ENCODE data around the gene CRACR2A.

The CRACR2A gene

DNA sequence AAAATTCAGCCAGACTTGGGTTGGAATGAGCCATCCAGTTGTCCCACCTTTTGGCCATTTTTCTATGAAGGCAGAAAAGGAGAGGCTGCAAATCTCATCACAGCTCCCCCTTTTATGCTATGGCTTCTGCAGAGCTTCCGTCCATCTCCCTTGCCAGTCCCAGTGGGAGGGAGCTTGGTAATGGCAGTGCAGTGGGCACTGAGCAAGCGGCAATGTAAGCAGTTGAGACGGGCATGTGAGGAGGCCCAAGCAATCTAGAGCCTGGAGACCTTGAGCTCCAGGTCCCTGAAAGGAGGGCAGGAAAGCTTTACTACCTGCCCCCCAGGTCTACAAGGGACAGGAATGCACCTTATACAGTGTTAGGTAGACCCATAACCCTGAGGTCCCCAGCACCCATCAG lies 73.1 kb downstream of the CRACR2A start:
- no peaks in the 10 kb centered on the region for H3K27me3 ChIP-seq (replicated peaks; ENCODE audit: control insufficient read depth, insufficient read depth, low read length)
- no peak for DNase-seq (ENCODE audit: low read depth)

DNA sequence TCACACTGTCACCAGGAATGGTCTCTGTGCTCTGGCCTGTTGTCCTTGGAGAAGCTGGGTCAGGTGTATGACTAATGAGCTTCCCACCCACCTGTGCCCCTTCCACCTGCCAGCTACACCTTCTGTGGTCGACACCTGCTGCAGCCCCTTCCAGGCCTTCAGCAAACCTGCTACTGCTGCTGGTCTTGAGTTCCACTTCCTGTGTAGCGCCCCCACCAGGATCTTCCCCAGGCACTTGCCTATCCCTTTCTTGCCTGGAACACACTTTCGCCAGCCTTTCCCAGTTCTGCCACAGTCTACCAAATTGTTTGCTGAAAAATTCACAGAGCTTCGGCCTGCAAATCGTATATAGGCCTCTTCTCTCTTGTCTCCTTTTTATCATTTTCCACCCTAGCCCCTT lies 75.3 kb downstream of the CRACR2A start:
- DNase-seq (ENCODE audit: low read depth): no peak

More for the DNA sequence above, 73.1 kb downstream of the CRACR2A start:
- Histone ChIP-seq H3K4me1 (ENCODE audit: control insufficient read depth, insufficient read depth, low read length) (peaks cover 11% of the 10 kb centered on the region), H3K9ac (ENCODE audit: low read length) (no peak overlapping the region), H3K9me3 (ENCODE audit: control insufficient read depth, low read length) (no peaks in the 10 kb centered on the region), H3K36me3 (ENCODE audit: control insufficient read depth, insufficient read depth, low read length, severe bottlenecking) (no peaks in the 10 kb centered on the region), H3K4me3 (ENCODE audit: low read length) (no peak overlapping the region)

GRCh38 chr12:3673981-3674708 lies 78.8 kb downstream of the CRACR2A start:
- Histone ChIP-seq H3K9me3 (ENCODE audit: control insufficient read depth, low read length) (no peaks in the 10 kb centered on the region), H3K9ac (ENCODE audit: low read length) (no peak overlapping the region), H3K4me1 (ENCODE audit: control insufficient read depth, insufficient read depth, low read length) (peaks cover 4% of the 10 kb centered on the region), H3K27me3 (replicated peaks; ENCODE audit: control insufficient read depth, insufficient read depth, low read length) (no peaks in the 10 kb centered on the region), H3K4me3 (ENCODE audit: low read length) (no peak overlapping the region), H3K36me3 (ENCODE audit: control insufficient read depth, insufficient read depth, low read length, severe bottlenecking) (no peaks in the 10 kb centered on the region)
- no peak for DNase-seq (ENCODE audit: low read depth)

More for the DNA sequence above, 75.3 kb downstream of the CRACR2A start:
- Histone ChIP-seq H3K9me3 (ENCODE audit: control insufficient read depth, low read length) (no peaks in the 10 kb centered on the region), H3K4me3 (ENCODE audit: low read length) (no peak overlapping the region), H3K27me3 (replicated peaks; ENCODE audit: control insufficient read depth, insufficient read depth, low read length) (no peaks in the 10 kb centered on the region), H3K4me1 (ENCODE audit: control insufficient read depth, insufficient read depth, low read length) (peaks cover 11% of the 10 kb centered on the region), H3K36me3 (ENCODE audit: control insufficient read depth, insufficient read depth, low read length, severe bottlenecking) (no peaks in the 10 kb centered on the region), H3K9ac (ENCODE audit: low read length) (no peak overlapping the region)

DNA sequence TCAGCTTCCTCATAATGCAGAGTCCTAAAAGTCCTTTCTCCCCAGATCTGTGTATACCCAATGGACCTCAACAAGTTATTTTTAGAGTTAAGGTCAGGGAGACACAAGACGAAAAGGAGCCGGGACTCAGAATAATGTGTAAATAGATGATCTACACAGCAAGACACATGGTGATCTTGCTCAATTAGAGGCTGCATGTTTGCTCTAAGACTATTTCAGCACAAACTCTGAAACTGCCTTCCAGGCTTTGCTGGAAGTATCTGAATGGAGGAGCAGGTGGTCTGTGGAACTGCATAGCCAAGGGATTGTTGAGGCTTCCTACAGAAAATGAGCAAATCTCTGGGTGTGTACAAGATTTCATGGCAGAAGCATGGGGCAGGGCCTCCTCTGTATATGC lies 80.8 kb downstream of the CRACR2A start:
- H3K9ac ChIP-seq (ENCODE audit: low read length): no peak overlapping the region
- no peaks in the 10 kb centered on the region for H3K9me3 ChIP-seq (ENCODE audit: control insufficient read depth, low read length)
- no peak overlapping the region for H3K4me3 ChIP-seq (ENCODE audit: low read length)
- no peaks in the 10 kb centered on the region for H3K27me3 ChIP-seq (replicated peaks; ENCODE audit: control insufficient read depth, insufficient read depth, low read length)
- H3K36me3 ChIP-seq (ENCODE audit: control insufficient read depth, insufficient read depth, low read length, severe bottlenecking): no peaks in the 10 kb centered on the region
- H3K4me1 ChIP-seq (ENCODE audit: control insufficient read depth, insufficient read depth, low read length): peaks cover 4% of the 10 kb centered on the region
- DNase-seq (ENCODE audit: low read depth): no peak

- no peak overlapping the region for H3K9ac ChIP-seq (ENCODE audit: low read length)
- no peak overlapping the region for H3K4me3 ChIP-seq (ENCODE audit: low read length)
- H3K4me1 ChIP-seq (ENCODE audit: control insufficient read depth, insufficient read depth, low read length): peaks cover 4% of the 10 kb centered on the region
- no peaks in the 10 kb centered on the region for H3K9me3 ChIP-seq (ENCODE audit: control insufficient read depth, low read length)
- H3K27me3 ChIP-seq (replicated peaks; ENCODE audit: control insufficient read depth, insufficient read depth, low read length): no peaks in the 10 kb centered on the region
- no peaks in the 10 kb centered on the region for H3K36me3 ChIP-seq (ENCODE audit: control insufficient read depth, insufficient read depth, low read length, severe bottlenecking)
- no peak for DNase-seq (ENCODE audit: low read depth)
Observed at GRCh38 chr12:3671330-3672112, 81.4 kb downstream of the CRACR2A start.

DNA sequence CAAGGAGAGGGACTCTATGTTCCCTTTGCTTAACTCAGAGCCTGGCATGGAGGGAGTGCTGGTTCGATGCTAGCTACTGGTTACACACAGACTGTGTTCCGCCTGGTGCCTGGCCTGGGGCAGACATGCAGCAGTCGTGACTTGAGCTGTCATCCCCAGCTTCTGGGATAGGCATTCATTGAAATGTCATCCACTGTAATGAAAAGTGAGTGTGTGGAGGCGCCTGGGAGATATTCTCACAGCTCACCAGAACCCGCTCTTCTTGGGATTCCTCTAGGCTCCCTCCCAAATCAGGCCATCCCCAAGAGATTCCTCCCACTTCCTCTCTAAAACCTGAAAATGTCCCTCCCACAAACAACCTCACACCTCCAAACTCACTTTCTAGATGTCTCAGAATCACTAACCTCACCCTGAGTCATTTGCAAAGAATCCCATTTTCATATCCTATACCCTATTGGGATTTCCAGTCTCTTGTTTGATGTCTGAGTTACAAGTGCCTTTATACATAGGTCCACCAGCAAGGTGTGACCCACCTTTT lies 82.8 kb downstream of the CRACR2A start:
- Histone ChIP-seq H3K4me3 (ENCODE audit: low read length) (no peak overlapping the region), H3K9me3 (ENCODE audit: control insufficient read depth, low read length) (no peaks in the 10 kb centered on the region), H3K36me3 (ENCODE audit: control insufficient read depth, insufficient read depth, low read length, severe bottlenecking) (no peaks in the 10 kb centered on the region), H3K4me1 (ENCODE audit: control insufficient read depth, insufficient read depth, low read length) (peaks cover 4% of the 10 kb centered on the region), H3K27me3 (replicated peaks; ENCODE audit: control insufficient read depth, insufficient read depth, low read length) (no peaks in the 10 kb centered on the region), H3K9ac (ENCODE audit: low read length) (no peak overlapping the region)
- no peak for DNase-seq (ENCODE audit: low read depth)

GRCh38 chr12:3669594-3669993 lies 83.3 kb downstream of the CRACR2A start:
- no peak overlapping the region for H3K9ac ChIP-seq (ENCODE audit: low read length)

DNA sequence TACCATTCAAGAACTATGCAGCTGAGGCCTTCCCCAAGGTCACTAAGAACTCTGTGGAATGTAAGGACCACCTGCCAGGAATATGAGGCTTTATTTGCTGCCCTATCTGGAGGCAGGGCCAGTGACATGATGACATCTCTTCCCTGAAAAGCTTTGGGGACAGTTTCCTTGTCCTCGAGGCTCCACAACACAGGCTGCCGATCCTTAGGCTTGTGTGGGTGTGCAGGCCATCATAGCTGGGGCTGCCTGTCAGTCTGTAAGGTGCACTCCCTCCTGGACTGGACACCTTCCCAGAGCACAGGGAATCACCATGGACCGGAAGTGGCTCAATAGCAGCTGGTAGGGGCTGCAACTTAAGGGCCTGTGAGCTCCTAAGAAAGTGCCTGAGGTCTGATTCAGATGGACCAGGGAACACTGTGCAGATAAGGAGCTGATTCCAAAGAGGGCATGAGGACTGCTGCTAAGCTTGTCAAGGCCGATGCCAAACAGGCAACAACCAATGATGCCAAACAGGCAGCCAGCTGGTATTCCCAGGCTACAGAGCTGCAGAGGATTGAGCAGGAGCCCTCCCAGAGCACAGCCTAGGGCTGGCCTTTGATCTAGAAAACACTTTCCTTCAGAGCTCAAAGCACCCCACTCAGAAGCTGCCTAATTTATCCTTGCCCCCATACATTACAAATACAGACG lies 84.3 kb downstream of the CRACR2A start:
- no peaks in the 10 kb centered on the region for H3K36me3 ChIP-seq (ENCODE audit: control insufficient read depth, insufficient read depth, low read length, severe bottlenecking)
- H3K9me3 ChIP-seq (ENCODE audit: control insufficient read depth, low read length): no peaks in the 10 kb centered on the region
- no peak overlapping the region for H3K4me3 ChIP-seq (ENCODE audit: low read length)
- DNase-seq (ENCODE audit: low read depth): no peak
- peaks cover 4% of the 10 kb centered on the region for H3K4me1 ChIP-seq (ENCODE audit: control insufficient read depth, insufficient read depth, low read length)
- no peak overlapping the region for H3K9ac ChIP-seq (ENCODE audit: low read length)
- H3K27me3 ChIP-seq (replicated peaks; ENCODE audit: control insufficient read depth, insufficient read depth, low read length): no peaks in the 10 kb centered on the region

More at GRCh38 chr12:3669594-3669993, 83.3 kb downstream of the CRACR2A start:
- Histone ChIP-seq H3K27me3 (replicated peaks; ENCODE audit: control insufficient read depth, insufficient read depth, low read length) (no peaks in the 10 kb centered on the region), H3K9me3 (ENCODE audit: control insufficient read depth, low read length) (no peaks in the 10 kb centered on the region), H3K36me3 (ENCODE audit: control insufficient read depth, insufficient read depth, low read length, severe bottlenecking) (no peaks in the 10 kb centered on the region), H3K4me3 (ENCODE audit: low read length) (no peak overlapping the region), H3K4me1 (ENCODE audit: control insufficient read depth, insufficient read depth, low read length) (peaks cover 4% of the 10 kb centered on the region)
- DNase-seq (ENCODE audit: low read depth): no peak

DNA sequence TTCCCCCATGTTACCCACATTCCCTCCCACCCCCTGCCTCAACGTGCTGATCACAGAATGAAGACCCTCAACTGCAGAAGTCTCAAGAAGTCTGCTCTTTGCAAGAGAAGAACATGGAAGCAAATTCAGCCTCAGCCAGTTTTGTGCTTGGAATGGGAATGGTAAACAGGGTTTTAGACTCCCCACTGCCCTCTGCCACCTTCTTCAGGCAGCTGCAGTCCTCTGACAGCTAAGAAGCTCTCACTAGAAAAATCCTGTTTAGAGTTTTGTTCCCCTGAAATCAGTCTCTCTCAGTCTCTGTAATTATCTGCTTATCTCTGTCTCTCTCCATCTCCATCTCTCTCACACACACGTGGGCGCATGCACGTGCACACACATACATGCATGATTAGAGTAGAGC lies 85.4 kb downstream of the CRACR2A start:
- Histone ChIP-seq H3K4me3 (ENCODE audit: low read length) (no peak overlapping the region), H3K36me3 (ENCODE audit: control insufficient read depth, insufficient read depth, low read length, severe bottlenecking) (no peaks in the 10 kb centered on the region), H3K9me3 (ENCODE audit: control insufficient read depth, low read length) (no peaks in the 10 kb centered on the region), H3K9ac (ENCODE audit: low read length) (no peak overlapping the region), H3K4me1 (ENCODE audit: control insufficient read depth, insufficient read depth, low read length) (peaks cover 8% of the 10 kb centered on the region), H3K27me3 (replicated peaks; ENCODE audit: control insufficient read depth, insufficient read depth, low read length) (no peaks in the 10 kb centered on the region)
- DNase-seq (ENCODE audit: low read depth): no peak

DNA sequence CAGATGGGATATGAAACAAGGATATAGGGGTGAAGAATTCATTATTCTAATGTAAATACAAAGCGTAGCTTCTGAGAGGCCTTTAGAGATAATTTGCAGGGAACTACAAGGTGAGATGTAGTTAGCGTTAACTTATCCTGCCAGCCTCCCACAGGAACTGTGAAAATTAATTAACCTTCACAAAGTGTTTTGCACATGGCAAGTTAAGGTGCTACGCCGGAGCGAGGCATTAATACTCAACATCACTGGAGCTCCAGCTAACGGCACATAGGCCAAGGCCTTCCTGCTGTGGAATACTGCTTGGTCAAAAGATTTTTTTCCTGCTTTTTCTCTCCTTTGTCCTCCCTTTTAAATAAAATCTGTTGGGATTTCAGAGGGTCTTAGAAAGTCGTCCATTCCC lies 86.5 kb downstream of the CRACR2A start:
- Histone ChIP-seq H3K9me3 (ENCODE audit: control insufficient read depth, low read length) (no peaks in the 10 kb centered on the region), H3K9ac (ENCODE audit: low read length) (no peak overlapping the region), H3K36me3 (ENCODE audit: control insufficient read depth, insufficient read depth, low read length, severe bottlenecking) (no peaks in the 10 kb centered on the region), H3K4me1 (ENCODE audit: control insufficient read depth, insufficient read depth, low read length) (peaks cover 10% of the 10 kb centered on the region), H3K4me3 (ENCODE audit: low read length) (no peak overlapping the region), H3K27me3 (replicated peaks; ENCODE audit: control insufficient read depth, insufficient read depth, low read length) (no peaks in the 10 kb centered on the region)
- DNase-seq (ENCODE audit: low read depth): no peak

GRCh38 chr12:3662521-3662921 lies 90.4 kb downstream of the CRACR2A start:
- H3K4me1 ChIP-seq (ENCODE audit: control insufficient read depth, insufficient read depth, low read length): peaks cover 10% of the 10 kb centered on the region
- no peak overlapping the region for H3K9ac ChIP-seq (ENCODE audit: low read length)
- H3K9me3 ChIP-seq (ENCODE audit: control insufficient read depth, low read length): no peaks in the 10 kb centered on the region
- H3K36me3 ChIP-seq (ENCODE audit: control insufficient read depth, insufficient read depth, low read length, severe bottlenecking): no peaks in the 10 kb centered on the region
- H3K27me3 ChIP-seq (replicated peaks; ENCODE audit: control insufficient read depth, insufficient read depth, low read length): no peaks in the 10 kb centered on the region
- DNase-seq (ENCODE audit: low read depth): no peak
- H3K4me3 ChIP-seq (ENCODE audit: low read length): no peak overlapping the region

Measured in adipocyte (in vitro differentiated cells).